AG20443 (cell line): ENCODE measurements around the gene BCAS2.
"Not testable (repeated sequence)": the region's sequence is repeated elsewhere in the genome, so short reads cannot be mapped to it uniquely, and the experiment has no call there.

Source experiments
- DNase-seq: peaks from one replicate; pipeline ENCODE4 v3.0.0; 2012; ENCODE audit warnings: low spot score, mixed read lengths

BCAS2 gene

DNA sequence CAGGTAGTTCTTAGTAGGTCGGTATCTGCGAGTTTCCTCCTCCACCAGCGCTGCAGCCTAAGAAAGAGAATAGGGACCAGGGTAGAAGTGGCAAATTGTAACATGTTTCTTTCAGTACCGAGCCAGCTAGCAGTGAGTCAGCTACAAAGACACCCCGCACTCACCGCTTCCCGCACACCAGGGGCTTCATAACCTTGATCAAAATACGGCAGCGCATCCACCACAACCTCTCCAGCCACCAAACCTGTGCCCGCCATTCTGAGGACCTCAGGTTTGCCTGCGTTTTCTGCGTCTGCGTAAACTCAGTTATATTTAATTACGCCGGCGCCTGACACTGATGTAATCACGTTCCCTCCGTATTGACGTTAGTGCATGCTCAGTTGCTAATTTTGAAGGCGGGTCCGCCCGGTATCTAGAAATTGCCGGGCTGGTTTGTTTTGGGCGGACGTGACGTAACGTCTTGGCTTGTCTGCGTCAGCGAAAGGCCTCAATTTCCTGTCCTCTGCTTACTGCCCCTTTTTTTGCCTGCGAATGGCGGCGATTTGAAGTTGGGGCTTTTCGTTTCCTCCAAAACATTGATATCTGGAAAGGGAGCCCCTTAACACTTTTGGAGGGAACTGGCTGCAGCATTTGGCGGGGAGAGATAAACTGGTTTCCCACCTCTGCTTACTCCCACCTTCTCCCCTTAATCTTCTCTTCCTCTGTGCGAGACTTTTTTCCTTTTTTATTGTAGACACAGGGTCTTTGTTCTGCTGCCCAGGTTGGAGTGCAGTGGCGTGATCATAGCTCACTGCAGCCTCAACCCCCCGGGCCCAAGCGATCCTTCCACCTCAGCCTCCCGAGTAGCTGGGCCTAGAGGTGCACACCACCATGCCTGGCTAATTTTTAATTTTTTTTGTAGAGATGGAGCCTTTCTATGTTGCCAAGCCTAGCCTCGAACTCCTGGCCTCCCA, at the start of gene BCAS2:
Gene BCAS2 (minus strand): TSS at position 281 of the 953 bp plus-strand sequence. CDS start 24 bp downstream, at position 257.
- DNase-seq: peak; percentile 95

- no peak for DNase-seq
Measured at GRCh38 chr1:114627107-114627506, 45.7 kb upstream of the BCAS2 start.

GRCh38 chr1:114623364-114623763, 41.9 kb upstream of the BCAS2 start:
- no peak for DNase-seq

DNA sequence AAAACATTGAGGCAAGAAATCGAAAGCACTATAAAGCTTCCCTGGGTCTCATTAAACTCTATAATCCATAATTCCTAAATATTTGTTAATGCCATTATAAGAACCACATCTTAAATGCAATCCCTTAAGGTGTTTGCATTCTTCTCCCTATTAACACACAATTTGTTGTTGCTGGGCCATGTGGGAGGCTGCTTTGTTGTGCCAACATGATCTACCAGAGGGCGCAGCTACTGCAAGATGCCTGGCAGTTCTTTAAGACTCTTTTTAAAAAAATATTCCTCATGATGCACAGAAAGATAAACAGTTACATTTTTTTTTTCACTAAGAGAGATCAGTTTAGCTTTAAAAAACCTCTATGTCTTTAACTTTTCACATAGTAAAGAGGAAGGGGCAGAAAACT, 39.0 kb upstream of the BCAS2 start:
- no peak for DNase-seq

GRCh38 chr1:114618606-114619005, 37.2 kb upstream of the BCAS2 start:
- no peak for DNase-seq

DNA sequence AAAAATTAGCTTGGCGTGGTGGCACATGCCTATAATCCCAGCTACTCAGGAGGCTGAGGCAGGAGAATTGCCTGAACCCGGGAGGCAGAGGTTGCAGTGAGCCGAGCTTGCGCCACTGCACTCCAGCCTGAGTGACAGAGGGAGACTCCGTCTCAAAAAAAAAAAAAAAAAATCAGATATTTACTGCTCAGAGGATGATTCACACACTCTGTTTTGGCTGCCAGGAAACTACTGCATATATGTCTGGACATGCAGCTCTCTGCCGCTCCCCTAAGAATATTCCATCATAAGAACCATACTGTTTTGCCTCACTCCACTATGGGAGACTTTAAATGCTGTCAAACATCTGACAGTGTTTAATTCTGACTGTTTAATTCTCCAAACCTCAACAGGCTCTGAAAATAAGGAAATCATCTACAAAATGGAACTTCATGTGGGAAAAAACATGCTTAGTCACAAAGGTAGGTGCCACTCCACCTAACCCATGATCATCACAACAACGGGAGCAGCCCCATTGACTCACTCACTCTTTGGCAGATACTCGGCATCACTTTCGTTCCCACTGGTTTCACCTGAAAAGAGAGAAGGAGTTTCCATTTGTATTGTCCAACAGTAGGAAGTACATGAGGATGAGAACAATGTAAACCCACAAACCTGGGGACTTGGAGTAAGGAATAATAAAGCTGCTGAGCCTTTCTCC, 29.3 kb upstream of the BCAS2 start:
- no peak for DNase-seq

- DNase-seq: no peak
Measured at GRCh38 chr1:114609826-114610225, 28.4 kb upstream of the BCAS2 start.

- no peak for DNase-seq
Measured at GRCh38 chr1:114609026-114609425, 27.6 kb upstream of the BCAS2 start.

GRCh38 chr1:114607223-114607622, 25.8 kb upstream of the BCAS2 start:
- DNase-seq: no peak

DNA sequence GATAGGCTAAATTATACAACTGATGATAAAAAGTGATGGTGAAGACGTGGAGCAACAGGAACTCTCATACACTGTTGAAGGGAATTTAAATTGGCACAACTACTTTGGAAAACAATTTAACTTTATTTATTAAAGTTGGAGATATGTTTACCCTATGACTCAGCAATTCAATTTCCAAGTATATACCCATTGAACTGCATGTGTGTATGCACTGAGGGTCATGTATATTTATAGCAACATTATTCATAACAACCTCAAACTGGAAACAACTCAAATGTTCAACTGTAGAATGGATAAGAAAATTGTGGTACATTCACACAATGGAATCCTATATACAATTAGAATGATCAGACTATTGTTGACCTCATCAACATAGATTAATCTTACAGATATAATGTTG, 16.5 kb upstream of the BCAS2 start:
- DNase-seq: no peak

DNA sequence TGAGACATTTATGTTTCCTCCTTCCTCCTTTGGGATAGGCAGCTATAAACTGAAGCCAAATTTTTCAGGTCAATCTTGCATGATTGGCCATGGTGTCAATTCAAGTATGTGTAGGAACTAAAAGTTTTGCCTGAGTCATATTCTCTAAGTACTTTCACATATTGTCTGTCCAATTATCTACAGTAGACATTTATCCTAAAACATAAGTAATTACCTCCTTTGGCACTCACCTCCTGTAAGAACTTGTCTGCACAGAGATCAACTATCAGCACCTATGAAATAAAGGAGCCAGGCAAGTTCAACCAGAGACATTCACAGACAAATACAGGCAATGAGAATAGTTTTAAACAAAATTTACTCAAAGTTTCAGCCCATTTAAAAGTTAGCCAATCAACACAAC, 14.2 kb upstream of the BCAS2 start:
- no peak for DNase-seq

DNA sequence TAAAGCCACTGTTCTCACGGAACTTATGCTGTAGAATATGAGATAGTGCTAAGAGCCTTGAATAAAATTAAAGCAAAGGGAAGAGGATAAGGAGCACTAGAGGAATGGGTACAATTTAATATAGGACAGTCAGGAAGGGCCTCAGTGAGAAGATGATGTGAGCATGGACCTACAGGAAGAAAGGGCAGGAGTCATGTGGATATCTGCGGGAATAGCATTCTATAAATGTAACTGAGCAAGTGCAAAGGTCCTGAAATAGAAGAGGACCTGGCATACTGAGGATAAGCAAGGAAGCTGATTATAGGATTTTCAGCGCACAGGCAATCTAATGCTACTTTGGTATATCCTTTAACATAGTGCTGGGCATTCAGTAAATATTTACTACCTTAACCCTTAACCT, 12.6 kb upstream of the BCAS2 start:
- no peak for DNase-seq

GRCh38 chr1:114589122-114589521, 7.7 kb upstream of the BCAS2 start:
- no peak for DNase-seq

GRCh38 chr1:114588196-114588689, 6.8 kb upstream of the BCAS2 start:
- no peak for DNase-seq

DNA sequence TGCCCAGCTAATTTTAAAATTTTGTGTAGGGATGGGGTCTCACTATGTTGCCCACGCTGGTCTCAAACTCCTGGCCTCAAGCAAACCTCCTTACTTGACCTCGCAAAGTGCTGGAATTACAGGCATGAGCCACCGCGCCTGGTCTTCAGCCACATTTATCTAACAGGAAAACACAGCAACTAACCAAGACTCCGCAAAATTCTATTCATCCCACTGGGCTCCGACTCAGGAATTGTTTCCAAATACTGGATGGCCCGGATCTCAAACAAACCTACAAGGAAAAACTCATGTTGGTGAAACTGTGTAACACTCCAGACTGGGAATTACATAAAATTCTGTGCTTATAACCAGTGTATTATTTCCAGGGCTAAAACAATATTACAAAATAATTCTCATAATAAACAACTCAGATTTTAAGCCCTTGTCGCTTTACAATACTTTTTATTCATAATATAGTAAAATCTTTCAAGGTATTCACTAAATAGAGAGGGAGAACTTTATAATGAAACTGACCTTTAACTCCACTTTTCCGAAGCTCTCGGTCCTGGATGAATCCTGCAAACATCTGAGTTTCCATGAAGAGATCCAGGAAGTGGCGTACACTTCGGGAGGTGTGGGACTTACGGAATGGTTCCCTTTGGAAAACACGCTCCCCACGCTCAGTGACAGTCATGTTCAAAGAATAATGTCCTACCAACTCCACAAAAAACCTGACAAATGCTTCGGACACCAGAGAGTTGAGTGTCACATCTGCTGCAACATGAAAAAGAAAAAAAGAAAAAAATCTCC, 6.0 kb upstream of the BCAS2 start:
- DNase-seq: no peak

DNA sequence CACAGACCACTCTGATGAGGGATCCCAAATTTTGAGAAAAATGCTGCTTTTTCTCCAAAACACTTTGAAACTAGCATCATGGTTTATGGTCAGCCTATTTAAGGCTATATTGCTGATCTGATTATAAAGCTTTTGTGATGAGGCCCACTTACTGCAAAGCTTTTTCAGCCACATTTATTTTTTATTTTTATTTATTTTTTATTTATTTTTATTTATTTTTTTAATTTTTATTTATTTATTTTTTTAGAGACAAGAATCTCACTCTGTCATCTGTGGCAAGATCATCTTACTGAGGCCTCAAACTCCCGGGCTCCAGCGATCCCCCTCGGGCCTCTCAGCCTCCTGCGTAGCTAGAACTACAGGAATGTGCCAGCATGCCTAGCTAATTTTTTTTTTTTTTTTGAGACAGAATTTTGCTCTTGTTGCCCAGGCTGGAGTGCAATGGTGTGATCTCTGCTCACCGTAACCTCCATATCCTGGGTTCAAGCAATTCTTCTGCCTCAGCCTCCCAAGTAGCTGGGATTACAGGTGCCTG, 5.2 kb upstream of the BCAS2 start:
- no peak for DNase-seq

GRCh38 chr1:114585231-114585630, 3.8 kb upstream of the BCAS2 start:
- no peak for DNase-seq

GRCh38 chr1:114574365-114574764, 7.0 kb downstream of the BCAS2 start:
- no peak for DNase-seq

- no peak for DNase-seq
Measured at GRCh38 chr1:114564141-114564540, 17.3 kb downstream of the BCAS2 start.

DNA sequence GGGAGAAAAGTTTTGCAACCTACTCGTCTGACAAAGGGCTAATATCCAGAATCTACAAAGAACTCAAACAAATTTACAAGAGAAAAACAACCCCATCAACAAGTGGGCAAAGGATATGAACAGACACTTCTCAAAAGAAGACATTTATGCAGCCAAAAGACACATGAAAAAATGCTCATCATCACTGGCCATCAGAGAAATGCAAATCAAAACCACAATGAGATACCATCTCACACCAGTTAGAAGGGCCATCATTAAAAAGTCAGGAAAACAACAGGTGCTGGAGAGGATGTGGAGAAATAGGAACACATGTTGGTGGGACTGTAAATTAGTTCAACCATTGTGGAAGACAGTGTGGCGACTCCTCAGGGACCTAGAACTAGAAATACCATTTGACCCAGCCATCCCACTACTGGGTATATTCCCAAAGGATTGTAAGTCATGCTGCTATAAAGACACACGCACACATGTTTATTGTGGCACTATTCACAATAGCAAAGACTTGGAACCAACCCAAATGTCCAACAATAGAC, 18.4 kb downstream of the BCAS2 start:
- DNase-seq: not testable (repeated sequence)

DNA sequence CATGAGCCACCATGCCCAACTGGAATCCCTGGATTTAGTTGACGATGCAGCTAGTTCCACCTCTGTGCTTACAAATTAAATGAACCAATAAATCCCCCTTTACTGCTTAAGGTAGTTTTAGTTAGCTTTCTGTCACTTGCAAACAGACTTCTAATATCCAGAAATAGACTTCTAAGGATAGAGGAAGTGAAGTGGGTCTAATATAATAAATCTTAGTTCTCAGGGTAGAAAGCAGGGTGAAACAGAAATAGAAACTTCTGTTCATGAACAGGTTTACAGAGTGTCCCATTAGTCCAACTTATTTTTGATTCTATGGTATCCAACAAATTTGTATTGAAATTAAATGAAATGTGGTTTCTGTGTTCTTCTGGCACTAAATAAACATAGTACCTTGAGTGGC, 20.1 kb downstream of the BCAS2 start:
- DNase-seq: no peak

GRCh38 chr1:114559356-114559755, 22.1 kb downstream of the BCAS2 start:
- no peak for DNase-seq
